LNCaP clone FGC (cell line): Measurements from ENCODE around the gene IQCE.

Source experiments
- DNase-seq: peaks from one replicate; pipeline ENCODE4 v3.0.0-alpha.2; 2011; ENCODE audit warnings: low read depth
- H3K4me3 ChIP-seq: 2 replicates; pipeline ENCODE4 v1.5.1; 2011; ENCODE audit warnings: mild to moderate bottlenecking, low read depth, low read length, control low read depth
- CTCF ChIP-seq: IDR thresholded peaks from 2 replicates; pipeline ENCODE4 v1.5.1; 2012; ENCODE audit warnings: mild to moderate bottlenecking; ENCODE audit not compliant: control insufficient read depth, insufficient read depth; ENCODE audit errors: extremely low read depth

Gene IQCE

GRCh38 chr7:2517678-2518507, 40.9 kb upstream of the IQCE start:
- no peak overlapping the region for H3K4me3 ChIP-seq
- no peak for DNase-seq
- no peak for TF ChIP-seq CTCF

GRCh38 chr7:2518737-2519118, 40.1 kb upstream of the IQCE start:
- DNase-seq = no peak
- no peak for TF ChIP-seq CTCF
- peak overlapping the region; percentile 43; the same call in 1 of the 2 replicates for H3K4me3 ChIP-seq

- no peak for DNase-seq
- TF ChIP-seq CTCF = no peak
- peak within 1 kb of the TSS; percentile 45 for H3K4me3 ChIP-seq
These were observed 39.5 kb upstream of the IQCE start, which contains the start of gene LFNG for GRCh38 chr7:2519119-2519930. Gene LFNG (plus strand): TSS chr7:2519774. CDS start chr7:2519862, 88 bp downstream.

- DNase-seq = no peak
- no peak for TF ChIP-seq CTCF
- H3K4me3 ChIP-seq = peak overlapping the region; percentile 45
These were observed 38.5 kb upstream of the IQCE start for GRCh38 chr7:2520131-2520760.

- H3K4me3 ChIP-seq = no peak overlapping the region
- DNase-seq = no peak
- no peak for TF ChIP-seq CTCF
These were observed 38.0 kb upstream of the IQCE start for GRCh38 chr7:2520761-2521290.

GRCh38 chr7:2521341-2521745, 37.4 kb upstream of the IQCE start:
- no peak for TF ChIP-seq CTCF
- DNase-seq = no peak
- H3K4me3 ChIP-seq = no peak overlapping the region
